B cell (primary cell): ENCODE results near the gene TREML2. TPM values are rescaled to one million over a fixed set of nuclear protein-coding genes. Genes with fewer than 3 reads are reported as not detected.

Source experiments
- ATAC-seq: fragments of 200-7000 bp; cut with Tn5 transposase; one replicate; pipeline ENCODE4 v1.10.0; 2021; ENCODE audit warnings: low read depth, mild to moderate bottlenecking, moderate number of reproducible peaks, moderate library complexity
- CTCF ChIA-PET: fragments of 350-600 bp; sonication (Branson Sonifier 250); formaldehyde crosslinking; loops from one replicate; lab custom pipeline; 2021; ENCODE audit warnings: antibody characterized with exemption, inconsistent platforms; lab: Charles Lee
- POLR2A ChIA-PET: fragments of 350-600 bp; sonication (Branson Sonifier 250); formaldehyde crosslinking; loops from one replicate; lab custom pipeline; 2021; ENCODE audit warnings: antibody characterized with exemption; lab: Charles Lee
- DNase-seq: peaks from one replicate; pipeline ENCODE4 v3.0.0; 2013
- H2AFZ ChIP-seq: 2 replicates; pipeline ENCODE4 v1.6.1; 2012; ENCODE audit warnings: mild to moderate bottlenecking, low read depth, low read length; ENCODE audit not compliant: insufficient read depth, poor library complexity, severe bottlenecking
- H3K27ac ChIP-seq, 2 donors: 1 replicate in 1 of 2; 2 replicates in 1 of 2; pipeline ENCODE4 v1.5.1; 2012 to 2013; ENCODE audit warnings: low read length in 2 of 2, mild to moderate bottlenecking in 2 of 2, moderate library complexity in 1 of 2
- H3K27me3 ChIP-seq, 4 experiments: fragments of 200-600 bp in 1 of 4; sonication (generic) in 1 of 4; replicated peaks in 1 of 4; 1 replicate in 2 of 4; 2 replicates in 2 of 4; pipeline versions ENCODE4 v1.6.1 to v1.7.0; 2013 to 2016; ENCODE audit warnings: low read length in 3 of 4, mild to moderate bottlenecking in 2 of 4, mixed read lengths in 1 of 4, moderate library complexity in 1 of 4; ENCODE audit not compliant: insufficient read depth in 4 of 4, control insufficient read depth in 3 of 4; ENCODE audit errors: control extremely low read depth in 1 of 4
- H3K36me3 ChIP-seq, 2 experiments: replicated peaks in 1 of 2; 1 replicate in 1 of 2; 2 replicates in 1 of 2; pipeline versions ENCODE4 v1.6.1 to v1.7.1; 2013; ENCODE audit warnings: low read length in 1 of 2; ENCODE audit not compliant: insufficient read depth in 2 of 2, control insufficient read depth in 1 of 2; ENCODE audit errors: control extremely low read depth in 1 of 2, extremely low read depth in 1 of 2
- H3K4me1 ChIP-seq, 2 donors: fragments of 200-600 bp in 1 of 2; sonication (generic) in 1 of 2; 1 replicate in 1 of 2; 2 replicates in 1 of 2; pipeline versions ENCODE4 v1.5.1 to v1.6.1; 2013 to 2017; ENCODE audit warnings: low read length in 2 of 2; ENCODE audit not compliant: control insufficient read depth in 2 of 2, insufficient read depth in 2 of 2
- H3K4me2 ChIP-seq: replicated peaks from 2 replicates; pipeline ENCODE3; 2012; ENCODE audit warnings: mild to moderate bottlenecking, low read depth, low read length; ENCODE audit not compliant: poor library complexity, severe bottlenecking
- H3K4me3 ChIP-seq, 5 experiments: fragments of 200-600 bp in 1 of 5; sonication (generic) in 1 of 5; 1 replicate in 3 of 5; 2 replicates in 2 of 5; pipeline versions ENCODE4 v1.5.1 to v1.7.0; 2011 to 2016; ENCODE audit warnings: low read length in 4 of 5, mild to moderate bottlenecking in 4 of 5, low read depth in 2 of 5, control low read depth in 1 of 5, moderate library complexity in 1 of 5; ENCODE audit not compliant: insufficient read depth in 1 of 5; ENCODE audit errors: control extremely low read depth in 1 of 5, extremely low read depth in 1 of 5
- H3K79me2 ChIP-seq: fragments of 200-600 bp; sonication (generic); one replicate; pipeline ENCODE4 v1.6.0; 2016; ENCODE audit warnings: low read length; ENCODE audit not compliant: control insufficient read depth, insufficient read depth
- H3K9ac ChIP-seq: fragments of 200-600 bp; sonication (generic); 2 replicates; pipeline ENCODE4 v1.6.1; 2017; ENCODE audit warnings: mild to moderate bottlenecking, low read length, moderate library complexity
- H3K9me3 ChIP-seq, 3 donors: one replicate each; pipeline versions ENCODE4 v1.6.1 to v1.7.1; 2013; ENCODE audit warnings: low read length in 2 of 3; ENCODE audit not compliant: control insufficient read depth in 2 of 3, insufficient read depth in 1 of 3; ENCODE audit errors: control extremely low read depth in 1 of 3
- H4K20me1 ChIP-seq: 2 replicates; pipeline ENCODE4 v1.6.0; 2012; ENCODE audit warnings: mild to moderate bottlenecking, low read length; ENCODE audit not compliant: insufficient read depth, control insufficient read depth, poor library complexity, severe bottlenecking
- H3K27ac Mint-ChIP-seq: one replicate; pipeline ENCODE4 v1.8.0; 2021; ENCODE audit warnings: mixed read lengths
- H3K27me3 Mint-ChIP-seq: one replicate; pipeline ENCODE4 v1.8.0; 2021; ENCODE audit warnings: mixed read lengths
- H3K4me1 Mint-ChIP-seq: one replicate; pipeline ENCODE4 v1.8.0; 2021; ENCODE audit warnings: mixed read lengths
- H3K4me3 Mint-ChIP-seq: one replicate; pipeline ENCODE4 v1.8.0; 2021; ENCODE audit warnings: mixed read lengths
- H3K9me3 Mint-ChIP-seq: one replicate; pipeline ENCODE4 v1.8.0; 2022; ENCODE audit warnings: mixed read lengths; ENCODE audit not compliant: insufficient read depth
- CTCF ChIP-seq: fragments of 200-600 bp; IDR thresholded peaks from one replicate; pipeline ENCODE4 v1.8.0; 2022; ENCODE audit warnings: antibody characterized with exemption, mild to moderate bottlenecking
- EZH2 ChIP-seq: IDR thresholded peaks from 2 replicates; pipeline ENCODE4 v1.6.1; 2012; ENCODE audit warnings: borderline replicate concordance, low read depth, mild to moderate bottlenecking, moderate library complexity, low read length; ENCODE audit not compliant: insufficient read depth, poor library complexity, severe bottlenecking
- WGBS: methylation state at CpG from one replicate; pipeline ENCODE4 v1.1.5; 2013; ENCODE audit warnings: missing lambda C conversion rate; ENCODE audit not compliant: insufficient coverage; 5-methylcytosine and 5-hydroxymethylcytosine counted together
- intact Hi-C: fragments of 100-400 bp; cut with micrococcal nuclease; formaldehyde crosslinking; loops from one replicate; pipeline ENCODE4 v1.10.0; 2022
- polyA plus RNA-seq: library from polyadenylated mRNA; depleted of rRNA; stranded (reverse); fragments of >200 nt; gene quantifications from 2 replicates; pipeline ENCODE4 v1.2.3, GENCODE V29; 2012
- total RNA-seq, 2 donors: library from RNA; stranded (reverse); fragments of 120-200 nt in 1 of 2; gene quantifications; 1 replicate in 1 of 2; 2 replicates in 1 of 2; pipeline versions ENCODE4 v1.2.3 to v1.2.4, GENCODE V29; 2013 to 2022

Gene TREML2
- total and polyA plus RNA-seq, 2 donors (not counting 1 experiment from before 2014, with no cell fraction given): 9.6 to 51.1 TPM

GRCh38 chr6:41174610-41175009 lies 26.3 kb downstream of the TREML2 start:
- intact Hi-C loops: no loop called here
- Histone ChIP-seq H3K27ac (no peak overlapping the region), H3K4me1 (no peaks in the 10 kb centered on the region), H3K4me2 (no peak overlapping the region), H3K9ac (no peak overlapping the region), H3K27me3 (no peaks in the 10 kb centered on the region), H2AFZ (no peak overlapping the region), H3K36me3 (no peaks in the 10 kb centered on the region), H3K4me3 (no peak overlapping the region), H3K9me3 (no peaks in the 10 kb centered on the region), H4K20me1 (no peaks in the 10 kb centered on the region), H3K79me2 (no peaks in the 10 kb centered on the region)
- TF ChIP-seq CTCF: no peak
- no peak for TF ChIP-seq EZH2
- ChIA-PET CTCF (no interaction called here), POLR2A (no interaction called here)
- Mint-ChIP-seq H3K27ac (no peak overlapping the region), H3K27me3 (peaks cover 5% of the 10 kb centered on the region), H3K4me3 (no peak overlapping the region), H3K4me1 (peaks cover 9% of the 10 kb centered on the region), H3K9me3 (no peaks in the 10 kb centered on the region)
- ATAC-seq: no peak
- WGBS: no CpG with 5 or more reads among the region's 2 CpGs
- no peak for DNase-seq

GRCh38 chr6:41171908-41172307 lies 29.0 kb downstream of the TREML2 start:
- H3K27me3 ChIP-seq: no peaks in the 10 kb centered on the region
- peaks cover 5% of the 10 kb centered on the region for H3K4me1 Mint-ChIP-seq
- no peaks in the 10 kb centered on the region for H3K79me2 ChIP-seq
- H3K4me3 Mint-ChIP-seq: no peak overlapping the region
- CTCF ChIA-PET: interaction anchor here (0.9 kb wide), 1 partner anchor 11 kb away, joined by 4 read pairs; no protein-coding TSS in a partner anchor
- DNase-seq (no peak), ATAC-seq (no peak)
- WGBS: no CpG with 5 or more reads among the region's 3 CpGs
- intact Hi-C loops: no loop called here
- H3K27ac Mint-ChIP-seq: no peak overlapping the region
- TF ChIP-seq CTCF: no peak
- TF ChIP-seq EZH2: no peak
- H3K9me3 ChIP-seq: no peaks in the 10 kb centered on the region
- no peaks in the 10 kb centered on the region for H3K9me3 Mint-ChIP-seq
- no peaks in the 10 kb centered on the region for H3K4me1 ChIP-seq
- H3K4me3 ChIP-seq: no peak overlapping the region
- no peak overlapping the region for H2AFZ ChIP-seq
- no peak overlapping the region for H3K27ac ChIP-seq
- H3K9ac ChIP-seq: no peak overlapping the region
- H3K27me3 Mint-ChIP-seq: peaks cover 8% of the 10 kb centered on the region
- no peak overlapping the region for H3K4me2 ChIP-seq
- POLR2A ChIA-PET: no interaction called here
- no peaks in the 10 kb centered on the region for H4K20me1 ChIP-seq
- no peaks in the 10 kb centered on the region for H3K36me3 ChIP-seq
